Measurements from ENCODE around the gene HOXD9. TPM values are rescaled to one million over a fixed set of nuclear protein-coding genes. Genes with fewer than 3 reads are reported as not detected.

Gene HOXD9
- total and polyA plus RNA-seq, 10 donors = 1.1 to 4.0 (median 2.6) TPM

GRCh38 chr2:176172895-176173566, 50.5 kb downstream of the HOXD9 start:
- Histone ChIP-seq H3K36me3 (peaks cover 0 to 7% (median 0%) of the 10 kb centered on the region in 6 donors), H3K4me3 (no peak overlapping the region), H3K27ac (no peak overlapping the region), H3K27me3 (replicated peaks in 1 of 7) (peaks cover 6 to 100% (median 59%) of the 10 kb centered on the region in 7 donors), H3K4me1 (peaks cover 3 to 26% (median 14%) of the 10 kb centered on the region in 6 donors), H3K9me3 (no peaks in the 10 kb centered on the region)
- TF ChIP-seq POLR2AphosphoS5 (IDR thresholded peaks at IDR 0.05) (no peak), POLR2A (IDR thresholded peaks at IDR 0.05) (no peak), CTCF (IDR thresholded peaks at IDR 0.05 in 8 of 11, conservative IDR thresholded peaks at IDR 0.05 in 3 of 11) (no peak)
- 29 to 39% (median 34%) methylated on average over 14 of the region's 14 CpGs for WGBS, 5 donors
- intact Hi-C loops (cut with DNase I; ENCODE audit: low total_unique reads) = no loop called here
- DNase-seq = no peak

- Histone ChIP-seq H3K4me3 (no peak overlapping the region), H3K9me3 (no peaks in the 10 kb centered on the region), H3K4me1 (peaks cover 5 to 33% (median 19%) of the 10 kb centered on the region in 6 donors), H3K27ac (no peak overlapping the region), H3K36me3 (peaks cover 0 to 7% (median 0%) of the 10 kb centered on the region in 6 donors), H3K27me3 (replicated peaks in 1 of 7) (peaks cover 6 to 100% (median 65%) of the 10 kb centered on the region in 7 donors)
- DNase-seq = no peak
- WGBS, 5 donors = 23 to 30% (median 29%) methylated on average over 7 of the region's 7 CpGs
- no peak for TF ChIP-seq POLR2A (IDR thresholded peaks at IDR 0.05)
- TF ChIP-seq POLR2AphosphoS5 (IDR thresholded peaks at IDR 0.05) = no peak
- TF ChIP-seq CTCF (IDR thresholded peaks at IDR 0.05 in 8 of 11, conservative IDR thresholded peaks at IDR 0.05 in 3 of 11) = no peak
- intact Hi-C loops (cut with DNase I; ENCODE audit: low total_unique reads) = no loop called here
Measured at GRCh38 chr2:176173567-176174381, 51.3 kb downstream of the HOXD9 start.

GRCh38 chr2:176174382-176174823, 51.9 kb downstream of the HOXD9 start:
- DNase-seq = no peak
- intact Hi-C loops (cut with DNase I; ENCODE audit: low total_unique reads) = no loop called here
- Histone ChIP-seq H3K27me3 (replicated peaks in 1 of 7) (peaks cover 6 to 100% (median 72%) of the 10 kb centered on the region in 7 donors), H3K36me3 (peaks cover 0 to 7% (median 0%) of the 10 kb centered on the region in 6 donors), H3K27ac (no peak overlapping the region), H3K4me3 (peak overlapping the region in 1 of 8 donors; percentile 22), H3K9me3 (no peaks in the 10 kb centered on the region), H3K4me1 (peaks cover 5 to 36% (median 21%) of the 10 kb centered on the region in 6 donors)
- TF ChIP-seq CTCF (IDR thresholded peaks at IDR 0.05 in 8 of 11, conservative IDR thresholded peaks at IDR 0.05 in 3 of 11) = no peak
- no peak for TF ChIP-seq POLR2AphosphoS5 (IDR thresholded peaks at IDR 0.05)
- TF ChIP-seq POLR2A (IDR thresholded peaks at IDR 0.05) = no peak
- WGBS, 5 donors = 7 to 14% (median 9%) methylated on average over 12 to 14 of the region's 14 CpGs

Small RNA genes within 50 kb of the gene (microRNA-seq; reads per million reads assigned to microRNA genes)
- gene MIR10B = 20,246 to 23,982 (median 20,719) reads per million in 3 donors

Small RNA genes within 50 kb of the gene (small RNA-seq; reads per million reads assigned to genes)
- gene MIR10B = 129,482 to 271,741 (median 218,708) reads per million in 4 donors

Other genes starting within 250 kb of the HOXD9 start
- 10 to 100 TPM; 15.1 to 31.9 (median 23.6) TPM for gene LNPK, start 120.5 kb upstream of the HOXD9 start, total RNA-seq
- 1 to 10 TPM; 2.1 to 3.0 (median 2.5) TPM for gene LNPK, start 120.5 kb upstream of the HOXD9 start, polyA plus RNA-seq
- gene EVX2, start 38.8 kb upstream of the HOXD9 start, total RNA-seq = not detected
- gene EVX2, start 38.8 kb upstream of the HOXD9 start, polyA plus RNA-seq = not detected
- gene HOXD13, start 30.0 kb upstream of the HOXD9 start, total RNA-seq = not detected
- not detected for gene HOXD13, start 30.0 kb upstream of the HOXD9 start, polyA plus RNA-seq
- not detected for gene HOXD12, start 22.9 kb upstream of the HOXD9 start, total RNA-seq
- not detected for gene HOXD12, start 22.9 kb upstream of the HOXD9 start, polyA plus RNA-seq
- not detected for gene HOXD11, start 15.4 kb upstream of the HOXD9 start, total RNA-seq
- not detected for gene HOXD11, start 15.4 kb upstream of the HOXD9 start, polyA plus RNA-seq
- gene HOXD10, start 5.9 kb upstream of the HOXD9 start, total RNA-seq = not detected
- gene HOXD10, start 5.9 kb upstream of the HOXD9 start, polyA plus RNA-seq = under 1 TPM in 1 of 3 donors, not detected in 2; 0.06 TPM
- 10 to 100 TPM; 10.5 to 27.0 (median 16.8) TPM for gene HOXD8, start 7.0 kb downstream of the HOXD9 start, total RNA-seq
- gene HOXD8, start 7.0 kb downstream of the HOXD9 start, polyA plus RNA-seq = 10 to 100 TPM in 1 of 3 donors, 1 to 10 TPM in 2; 4.7 to 15.7 (median 6.0) TPM
- 1 to 10 TPM; 3.9 to 9.8 (median 8.3) TPM for gene HOXD4, start 28.8 kb downstream of the HOXD9 start, total RNA-seq
- 1 to 10 TPM in 2 of 3 donors, under 1 TPM in 1; 0.88 to 5.1 (median 2.1) TPM for gene HOXD4, start 28.8 kb downstream of the HOXD9 start, polyA plus RNA-seq
- 10 to 100 TPM in 2 of 7 donors, 1 to 10 TPM in 5; 4.5 to 15.3 (median 9.8) TPM for gene HOXD3, start 34.6 kb downstream of the HOXD9 start, total RNA-seq
- gene HOXD3, start 34.6 kb downstream of the HOXD9 start, polyA plus RNA-seq = 1 to 10 TPM; 1.2 to 4.4 (median 1.7) TPM
- 1 to 10 TPM in 6 of 7 donors, under 1 TPM in 1; 0.88 to 4.5 (median 1.4) TPM for gene HOXD1, start 65.9 kb downstream of the HOXD9 start, total RNA-seq
- gene HOXD1, start 65.9 kb downstream of the HOXD9 start, polyA plus RNA-seq = 1 to 10 TPM in 1 of 3 donors, under 1 TPM in 2; 0.49 to 1.4 (median 0.50) TPM
- gene MTX2, start 146.7 kb downstream of the HOXD9 start, total RNA-seq = 10 to 100 TPM; 11.1 to 23.1 (median 15.7) TPM
- 10 to 100 TPM; 31.4 to 33.8 (median 32.7) TPM for gene MTX2, start 146.7 kb downstream of the HOXD9 start, polyA plus RNA-seq

Data from spleen (tissue), 11 donors.